HG02884 (cell line): ENCODE measurements around the gene MAP6D1.
A peak's percentile ranks its signal among the peaks of the same experiment; 100 is the strongest.
"Not testable (repeated sequence)": the region's sequence is repeated elsewhere in the genome, so short reads cannot be mapped to it uniquely, and the experiment has no call there.

Source experiments
- ATAC-seq: cut with Tn5 transposase; IDR thresholded peaks from one replicate; pipeline ENCODE4 v1.9.1; 2021; ENCODE audit warnings: mild to moderate bottlenecking, moderate library complexity; ENCODE audit not compliant: unreplicated experiment

Gene MAP6D1

DNA sequence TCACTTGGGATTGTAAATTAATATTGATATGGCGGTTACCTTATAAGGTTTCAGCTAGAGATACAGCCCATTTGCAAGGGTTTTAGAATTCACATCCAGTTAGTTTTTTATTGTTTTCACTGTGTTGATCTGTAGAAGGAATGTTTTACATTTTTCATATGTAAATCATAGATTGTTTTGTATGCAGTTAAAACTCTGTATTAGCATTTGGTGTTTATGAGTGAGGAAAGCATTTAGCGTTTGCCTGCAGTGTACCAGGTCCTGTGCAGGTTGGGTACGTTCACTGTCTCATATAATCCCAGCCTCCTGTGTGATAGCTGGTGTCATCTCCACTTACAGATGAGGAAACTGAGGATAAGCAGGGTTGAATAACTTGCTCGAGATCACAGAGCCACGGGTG, 23.8 kb downstream of the MAP6D1 start:
- ATAC-seq: no peak

DNA sequence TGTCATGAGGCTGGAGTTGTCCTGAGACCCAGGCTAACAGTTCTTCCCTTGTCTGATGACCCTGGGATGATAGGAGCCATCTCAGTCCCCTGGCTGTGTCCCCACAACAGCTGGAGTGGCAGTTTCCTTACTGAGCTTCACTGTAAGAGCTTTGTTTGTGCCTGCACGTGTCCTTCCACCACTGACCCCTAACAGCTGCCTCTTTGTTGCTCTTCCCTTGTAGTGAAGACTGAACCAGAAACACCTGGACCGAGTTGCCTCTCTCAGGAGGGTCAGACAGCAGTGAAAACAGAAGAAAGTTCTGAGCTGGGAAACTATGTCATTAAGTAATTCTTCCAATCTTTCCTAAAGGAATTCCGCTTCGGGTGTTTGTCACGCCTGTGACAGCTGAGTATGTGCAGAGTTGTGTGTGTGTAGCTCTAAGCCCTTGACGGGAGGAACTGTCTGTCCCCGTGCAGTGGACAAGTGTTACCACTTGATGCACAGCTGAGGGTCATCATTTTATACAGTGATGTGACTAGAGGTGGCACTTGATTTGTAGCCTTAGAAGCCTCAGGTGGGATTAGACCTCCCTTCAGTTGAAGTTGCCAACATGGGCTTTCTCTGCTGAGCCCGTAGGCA, 25.0 kb downstream of the MAP6D1 start:
- ATAC-seq: no peak

DNA sequence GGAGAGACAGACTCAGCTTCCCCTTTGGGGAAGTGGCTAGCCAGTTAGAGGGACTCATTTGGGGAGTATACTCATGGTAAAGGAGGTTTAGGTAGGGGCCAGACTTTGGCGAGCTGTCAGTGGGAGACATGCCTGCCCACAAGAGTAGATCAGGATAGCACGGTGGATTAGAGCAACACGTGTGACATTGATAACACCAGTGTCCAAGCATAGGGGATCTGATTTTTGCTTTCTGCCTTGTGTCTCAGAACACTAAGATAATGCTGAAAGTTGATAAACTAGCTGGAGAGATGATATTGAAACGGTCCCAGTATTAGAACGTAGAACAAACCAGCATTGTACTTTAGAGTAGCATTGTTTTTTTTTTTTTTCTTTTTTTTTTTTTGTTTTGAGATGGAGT, 25.9 kb downstream of the MAP6D1 start:
- no peak for ATAC-seq

DNA sequence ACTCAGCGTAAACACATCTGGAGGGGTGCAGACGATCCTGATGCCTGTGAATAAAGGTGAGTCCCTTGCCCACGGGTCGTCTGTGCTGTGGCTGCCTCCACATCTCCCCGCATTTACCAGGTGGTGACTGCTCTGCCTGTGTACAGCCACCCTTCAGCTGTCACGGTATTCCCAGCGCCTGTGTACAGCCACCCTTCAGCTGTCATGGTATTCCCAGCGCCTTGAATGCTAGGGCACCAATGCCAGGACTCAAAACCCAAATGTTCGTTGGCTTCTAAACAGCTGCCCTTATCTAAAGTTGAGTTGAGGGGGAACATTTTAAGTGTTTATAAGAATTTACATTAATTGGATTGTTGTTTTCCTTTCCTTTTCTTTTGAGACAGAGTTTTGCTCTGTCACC, 27.4 kb downstream of the MAP6D1 start:
- ATAC-seq: no peak

DNA sequence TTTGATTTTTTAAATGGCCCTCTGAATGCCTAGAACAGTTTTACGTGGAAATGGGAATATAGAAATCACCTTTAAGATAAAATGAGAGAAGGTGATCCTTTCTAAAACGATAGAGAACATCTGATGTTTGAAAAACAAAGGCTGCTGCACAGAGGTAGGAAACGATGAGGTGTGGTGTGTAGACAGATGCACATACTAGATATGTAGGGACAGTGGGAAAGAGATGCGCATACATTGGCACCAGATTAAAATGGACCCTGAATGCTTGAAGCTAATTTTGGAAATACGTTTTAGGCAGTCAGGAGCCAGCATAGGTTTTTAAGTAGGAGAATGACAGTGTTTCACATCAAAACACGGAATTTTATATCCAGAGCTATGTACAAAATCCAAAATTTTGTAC, 29.0 kb downstream of the MAP6D1 start:
- no peak for ATAC-seq

DNA sequence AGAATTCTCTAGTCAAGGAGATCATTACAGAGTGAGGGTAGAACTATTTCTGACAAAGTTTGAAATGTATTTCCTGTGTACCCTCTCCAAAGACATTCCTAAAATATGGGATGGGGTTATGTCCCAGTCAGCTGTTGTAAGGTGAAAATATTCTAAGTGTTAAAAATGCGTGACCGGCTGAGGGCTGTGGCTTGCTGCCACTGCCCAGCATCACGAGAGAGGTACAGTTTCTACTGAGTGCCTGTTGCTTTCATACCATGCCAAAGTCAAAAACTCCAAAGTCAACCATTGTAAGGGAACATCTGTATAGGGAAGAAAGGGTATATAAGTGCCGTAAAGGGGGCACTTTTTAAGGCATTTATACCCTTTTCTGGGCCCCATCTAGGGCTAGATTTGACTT, 30.9 kb downstream of the MAP6D1 start:
- no peak for ATAC-seq

DNA sequence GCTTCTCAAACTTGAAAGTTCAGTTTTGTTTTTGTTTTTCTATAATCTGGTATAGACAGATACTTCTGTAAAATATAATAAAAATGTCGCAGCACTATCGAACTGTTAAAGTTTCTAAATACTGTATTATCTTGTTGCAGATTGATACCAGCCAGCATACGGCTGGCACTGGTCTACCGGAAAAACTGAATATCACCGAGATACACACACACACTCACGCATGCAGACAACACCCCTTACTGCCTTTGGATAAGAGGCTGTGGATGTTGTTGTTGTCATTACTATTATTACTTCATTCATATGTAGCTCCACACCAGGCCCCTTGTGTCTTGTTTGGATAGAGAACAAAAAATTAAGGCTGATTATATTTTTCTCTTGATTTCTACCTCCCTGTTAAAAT, 32.4 kb downstream of the MAP6D1 start:
- no peak for ATAC-seq

DNA sequence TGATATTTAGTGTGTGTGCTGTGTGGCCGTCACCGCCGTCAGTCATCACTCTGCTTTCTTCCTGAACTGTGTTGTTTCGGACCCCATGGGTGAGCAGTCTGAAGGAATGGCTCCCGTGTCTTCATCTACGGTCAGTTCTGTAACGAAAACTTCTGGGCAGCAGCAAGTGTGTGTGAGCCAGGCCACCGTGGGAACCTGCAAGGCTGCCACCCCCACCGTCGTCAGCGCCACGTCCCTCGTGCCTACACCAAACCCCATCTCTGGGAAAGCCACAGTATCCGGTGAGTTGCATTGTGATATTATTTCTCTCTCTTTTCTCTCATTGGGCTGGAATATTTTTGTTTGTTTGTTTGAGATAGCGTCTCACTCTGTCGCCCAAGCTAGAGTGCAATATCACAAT, 34.7 kb downstream of the MAP6D1 start:
- ATAC-seq: no peak

DNA sequence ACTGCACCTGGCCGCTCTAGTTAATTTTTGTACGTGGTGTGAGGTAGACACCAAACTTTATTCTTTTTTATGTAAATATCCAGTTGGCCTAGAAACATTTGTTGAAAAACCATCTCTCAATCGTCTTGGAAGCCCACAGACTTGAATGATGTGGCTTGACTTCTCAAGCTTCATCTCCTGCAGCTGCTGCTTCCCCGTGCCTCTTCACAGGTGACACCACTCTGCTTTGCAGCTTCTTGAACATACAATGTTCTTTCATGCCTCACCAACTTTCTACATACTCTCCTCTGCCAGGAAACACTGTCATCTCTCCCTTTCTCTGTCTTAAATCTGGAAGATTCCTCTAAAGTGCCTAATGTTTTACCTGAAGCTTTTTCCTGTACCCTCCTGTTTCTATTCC, 35.6 kb downstream of the MAP6D1 start:
- ATAC-seq: no peak

DNA sequence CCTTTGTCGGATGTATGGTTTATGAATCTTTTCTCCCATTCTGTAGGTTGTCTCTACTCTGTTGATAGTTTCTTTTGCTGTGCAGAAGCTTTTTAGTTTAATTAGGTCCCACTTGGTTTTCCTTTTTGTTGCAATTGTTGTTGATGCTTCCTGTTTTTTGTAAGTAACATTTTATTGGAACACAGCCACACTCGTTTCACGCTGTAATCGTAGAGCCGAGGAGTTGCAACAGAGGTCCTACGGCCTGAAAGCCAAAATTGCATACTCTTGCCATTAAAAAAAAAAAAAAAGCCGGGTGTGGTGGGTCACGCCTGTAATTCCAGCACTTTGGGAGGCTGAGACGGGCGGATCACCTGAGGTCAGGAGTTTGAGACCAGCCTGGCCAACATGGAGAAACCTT, 40.9 kb downstream of the MAP6D1 start:
- not testable (repeated sequence) for ATAC-seq

DNA sequence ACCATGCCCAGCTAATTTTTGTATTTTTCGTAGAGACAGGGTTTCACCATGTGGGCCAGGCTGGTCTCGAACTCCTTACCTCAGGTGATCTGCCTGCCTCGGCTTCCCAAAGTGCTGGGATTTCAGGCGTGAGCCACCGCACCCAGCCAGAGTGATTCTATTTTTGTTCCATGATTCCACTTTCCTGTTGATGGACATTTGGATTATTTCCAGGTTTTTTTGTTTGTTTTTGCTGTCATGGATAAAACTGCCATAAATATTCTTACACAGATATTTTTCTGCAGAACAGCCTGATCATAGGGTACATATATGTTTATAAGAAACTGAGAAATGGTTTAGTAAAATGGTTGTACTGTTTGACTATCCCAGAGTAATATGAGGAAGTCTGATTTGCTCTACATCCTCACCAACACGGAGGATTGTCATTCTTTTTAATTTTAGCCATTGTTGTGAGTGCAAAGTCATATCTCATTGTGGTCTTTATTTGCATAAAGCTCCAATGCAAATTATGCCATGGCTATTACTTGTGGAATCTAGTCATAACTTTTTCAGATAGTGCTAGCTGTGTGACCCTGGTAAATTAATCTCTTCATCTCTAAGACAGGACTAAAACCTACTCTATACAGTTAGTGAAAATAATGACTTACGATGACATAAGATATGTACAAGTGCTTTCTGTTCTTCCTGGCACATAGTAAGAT, 42.7 kb downstream of the MAP6D1 start:
- ATAC-seq: no peak

DNA sequence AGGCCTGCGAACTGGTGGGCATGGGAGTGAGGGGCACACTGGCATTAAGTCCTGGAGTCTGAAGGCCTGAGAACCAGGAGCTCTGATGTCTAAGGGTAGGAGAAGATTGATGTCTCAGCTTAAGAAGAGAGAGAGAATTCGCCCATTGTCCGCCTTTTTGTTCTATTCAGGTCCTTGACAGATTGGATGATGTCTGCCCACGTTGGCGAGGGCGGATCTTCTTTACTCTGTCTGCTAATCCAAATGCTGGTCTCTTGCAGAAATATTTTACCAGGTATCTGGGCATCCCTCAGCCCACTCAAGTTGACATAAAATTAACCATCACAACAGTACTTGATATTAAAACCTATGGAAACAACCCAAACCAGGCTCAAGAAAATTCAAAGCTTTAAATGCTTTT, 44.1 kb downstream of the MAP6D1 start:
- ATAC-seq: no peak

DNA sequence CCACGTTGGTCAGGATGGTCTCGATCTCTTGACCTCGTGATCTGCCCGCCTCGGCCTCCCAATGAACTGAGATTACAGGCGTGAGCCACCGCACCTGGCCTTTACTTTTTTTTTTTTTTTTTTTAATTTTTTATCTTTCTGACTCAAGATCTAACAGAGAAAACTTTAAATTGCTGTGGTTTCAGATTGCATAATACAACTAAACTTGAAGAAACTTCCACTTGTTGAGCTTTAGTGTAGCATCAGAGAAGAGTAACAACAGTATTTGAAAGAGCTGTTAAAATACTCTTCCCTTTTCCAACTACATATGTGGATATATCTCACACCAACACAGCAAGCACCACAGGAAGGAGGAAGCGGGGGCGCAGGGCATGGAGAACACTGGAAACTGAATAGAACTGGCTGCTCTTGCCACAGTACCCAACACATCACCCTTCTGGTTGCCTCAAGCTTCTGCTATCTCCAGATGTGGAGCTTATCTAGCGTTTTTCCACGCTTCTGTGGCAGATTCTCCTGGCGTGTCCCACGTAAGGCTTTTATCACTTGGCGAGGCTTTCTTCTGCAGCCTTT, 45.4 kb downstream of the MAP6D1 start:
- no peak for ATAC-seq

DNA sequence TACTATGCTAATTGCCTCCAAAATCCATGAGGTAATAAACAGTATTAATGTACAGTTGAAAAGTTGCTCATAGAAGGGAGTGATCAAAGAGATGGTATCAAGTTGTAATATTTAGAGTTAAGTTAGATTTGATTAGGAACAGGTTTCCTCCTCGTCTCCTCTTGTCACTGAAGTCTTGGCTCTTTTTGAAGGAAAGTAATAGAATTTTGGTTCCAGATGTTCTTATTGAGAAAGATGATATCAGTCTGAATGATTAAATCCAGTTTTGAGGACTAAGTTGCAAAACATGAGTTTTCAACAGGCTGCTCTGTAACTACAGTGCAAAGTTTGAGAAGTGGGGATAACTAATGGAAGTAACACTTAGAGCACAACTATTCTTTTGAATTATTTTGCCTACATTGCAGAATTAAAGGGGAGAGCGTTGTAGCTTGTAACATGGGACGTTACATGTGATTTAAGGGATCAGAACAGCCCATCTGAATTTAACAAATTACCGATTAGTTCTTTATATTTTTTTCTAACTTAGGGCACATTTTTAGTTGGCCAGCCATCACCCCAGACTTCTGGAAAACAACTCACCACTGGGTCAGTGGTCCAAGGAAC, 48.3 kb downstream of the MAP6D1 start:
- no peak for ATAC-seq

DNA sequence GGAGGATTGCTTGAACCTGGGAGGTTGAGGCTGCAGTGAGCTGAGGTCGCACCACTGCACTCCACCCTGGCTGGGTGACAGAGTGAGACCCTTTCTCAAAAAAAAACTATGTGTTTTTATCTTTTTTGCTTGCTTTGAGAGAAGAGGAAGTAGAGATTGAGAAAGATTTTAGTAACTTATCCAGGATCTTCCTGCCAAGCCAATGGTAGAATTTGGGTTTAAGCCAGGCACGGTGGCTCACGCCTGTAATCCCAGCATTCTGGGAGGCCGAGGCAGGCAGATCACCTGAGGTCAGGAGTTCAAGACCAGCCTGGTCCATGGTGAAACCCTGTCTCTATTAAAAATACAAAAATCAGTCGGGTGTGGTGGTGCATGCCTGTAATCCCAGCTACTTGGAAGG, 48.9 kb downstream of the MAP6D1 start:
- not testable (repeated sequence) for ATAC-seq

DNA sequence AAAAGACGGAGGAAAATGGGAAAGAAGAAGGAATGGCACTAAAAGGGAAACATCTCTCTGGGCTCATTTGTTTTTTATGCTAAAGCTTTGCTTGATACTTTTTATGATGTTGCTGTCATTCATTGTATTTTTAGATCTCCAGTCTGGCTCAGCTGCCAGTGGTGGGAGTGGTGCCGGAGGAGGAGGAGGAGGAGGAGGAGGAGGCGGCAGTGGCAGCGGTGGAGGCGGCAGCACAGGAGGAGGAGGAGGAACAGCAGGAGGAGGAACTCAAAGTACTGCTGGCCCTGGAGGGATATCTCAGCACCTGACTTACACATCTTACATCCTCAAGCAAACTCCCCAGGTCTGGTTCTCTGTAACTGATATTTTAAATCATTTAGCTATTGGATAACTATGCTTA, 49.6 kb downstream of the MAP6D1 start:
- ATAC-seq: no peak

DNA sequence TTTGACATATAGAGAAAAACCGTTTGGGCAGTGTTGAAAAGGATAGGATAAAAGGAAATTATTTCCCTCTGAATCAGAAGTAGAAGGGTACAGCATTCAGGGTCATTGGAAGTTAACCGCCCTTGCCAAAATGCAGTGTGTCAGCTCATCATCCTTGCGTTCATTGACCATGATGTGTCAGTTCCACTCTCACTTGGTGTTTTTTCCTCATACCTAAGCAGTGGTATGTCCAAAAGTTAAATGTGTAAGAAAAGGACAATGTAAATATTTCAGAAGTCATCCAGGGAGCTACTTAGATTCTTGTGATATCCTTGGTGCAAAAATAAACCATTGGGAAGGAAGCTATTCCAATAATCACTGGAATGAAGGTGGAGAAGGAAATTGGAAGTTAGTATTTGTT, 50.7 kb downstream of the MAP6D1 start:
- no peak for ATAC-seq

DNA sequence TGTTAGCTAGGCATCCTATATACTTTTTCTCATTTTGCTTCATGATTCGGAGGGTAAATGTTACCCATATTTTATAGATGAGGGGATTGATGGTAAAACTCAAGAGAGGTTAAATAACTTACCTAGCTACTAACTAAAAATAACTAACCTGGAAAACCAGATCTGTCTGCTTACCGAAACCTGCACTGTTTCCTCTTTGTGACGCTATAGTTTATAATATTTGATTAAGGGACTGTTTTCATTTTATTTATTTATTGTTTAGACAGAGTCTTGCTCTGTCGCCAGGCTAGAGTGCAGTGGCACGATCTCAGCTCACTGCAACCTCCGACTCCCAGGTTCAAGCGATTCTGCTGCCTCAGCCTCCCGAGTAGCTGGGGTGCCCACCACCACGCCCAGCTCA, 55.9 kb downstream of the MAP6D1 start:
- no peak for ATAC-seq

DNA sequence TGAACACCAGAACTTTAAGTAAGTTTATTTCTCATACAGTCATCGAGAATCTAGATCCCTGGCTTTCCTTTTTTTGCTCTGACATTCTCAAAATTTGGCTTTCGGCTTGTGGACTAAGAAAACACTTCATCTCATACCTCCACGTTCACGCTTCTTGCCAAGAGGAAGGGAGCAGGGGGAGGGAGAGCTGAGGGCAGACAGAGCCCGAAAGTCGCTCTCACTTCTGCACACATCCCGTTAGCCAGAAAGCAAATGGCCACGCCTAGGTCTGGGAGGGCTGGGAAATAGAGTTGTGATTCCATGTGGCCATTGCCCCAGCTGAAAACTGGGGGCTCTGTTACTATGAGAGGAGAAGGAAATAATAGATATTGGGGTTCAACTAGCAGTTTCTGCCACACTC, 57.3 kb downstream of the MAP6D1 start:
- no peak for ATAC-seq

DNA sequence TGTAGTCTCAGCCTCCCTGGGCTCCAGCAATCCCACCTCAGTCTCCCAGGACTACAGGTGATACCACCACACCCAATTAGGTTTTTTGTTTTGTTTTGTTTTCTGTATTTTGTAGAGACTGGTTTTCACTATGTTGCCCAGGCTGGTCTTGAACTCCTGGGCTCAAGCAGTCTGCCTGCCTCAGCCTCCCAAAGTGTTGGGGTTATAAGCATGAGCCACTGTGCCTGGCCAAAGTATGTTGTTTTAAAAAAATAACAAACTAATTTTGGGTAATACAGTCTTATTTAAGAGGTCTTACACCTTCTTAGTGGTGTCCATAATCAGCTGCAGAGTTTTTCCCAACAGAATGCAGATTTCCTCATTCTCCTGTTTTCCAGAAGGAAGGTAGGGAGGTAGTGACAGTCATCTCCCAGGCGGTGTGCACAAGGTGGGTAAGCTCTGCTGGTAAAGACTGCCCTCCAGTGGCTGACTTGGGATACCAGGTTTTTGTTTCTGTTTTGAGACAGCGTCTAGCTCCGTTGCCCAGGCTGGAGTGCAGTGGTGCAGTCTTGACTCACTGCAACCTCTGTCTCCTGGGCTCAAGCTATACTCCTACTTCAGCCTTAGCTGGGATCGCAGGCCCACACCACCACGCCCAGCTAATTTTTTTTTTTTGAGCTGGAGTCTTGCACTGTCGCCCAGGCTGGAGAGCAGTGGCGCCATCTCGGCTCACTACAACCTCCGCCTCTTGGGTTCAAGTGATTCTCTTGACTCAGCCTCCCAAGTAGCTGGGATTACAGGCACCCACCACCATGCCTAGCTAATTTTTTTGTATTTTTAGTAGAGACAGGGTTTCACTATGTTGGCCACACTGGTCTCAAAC, 58.4 kb downstream of the MAP6D1 start:
- ATAC-seq: peak; percentile 57

DNA sequence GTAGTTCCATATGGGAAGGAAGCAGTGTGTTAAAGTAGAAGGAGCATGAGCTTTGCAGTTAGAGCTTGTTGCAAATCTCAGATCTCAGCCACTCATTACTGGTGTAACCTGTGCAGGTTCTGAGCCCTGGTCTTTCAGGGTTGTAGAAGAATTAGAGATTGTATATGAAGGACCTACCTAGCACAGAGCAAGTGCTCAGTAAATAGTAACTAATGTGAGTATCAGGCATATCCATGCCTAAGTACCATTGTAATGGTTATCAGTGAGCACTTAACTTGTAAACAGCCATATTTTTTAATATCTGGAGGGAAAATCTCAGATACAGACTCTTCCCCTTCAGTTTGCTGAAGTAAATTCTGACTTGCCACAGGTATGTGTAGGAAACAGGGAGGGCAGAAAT, 59.3 kb downstream of the MAP6D1 start:
- ATAC-seq: no peak
